Activated naive CD4-positive, alpha-beta T cell treated with anti-CD3 and anti-CD28 coated beads, Interleukin-2, amount 10 ng/mL, durations not matched to agents 7 days and 5 days (primary cell): ENCODE results near the gene BCCIP.

Experiments used
- CTCF ChIA-PET: fragments of 350-600 bp; sonication (Branson Sonifier 250); formaldehyde crosslinking; loops from one replicate; lab custom pipeline; 2021; ENCODE audit warnings: antibody characterized with exemption; lab: Charles Lee
- DNase-seq: peaks from one replicate; pipeline ENCODE4 v3.0.0-alpha.2; 2020
- H3K27ac Mint-ChIP-seq: one replicate; pipeline ENCODE4 v1.8.0; 2021; ENCODE audit warnings: mild to moderate bottlenecking, moderate library complexity, mixed read lengths
- H3K27me3 Mint-ChIP-seq: one replicate; pipeline ENCODE4 v1.8.0; 2021; ENCODE audit warnings: mild to moderate bottlenecking, mixed read lengths
- H3K36me3 Mint-ChIP-seq: one replicate; pipeline ENCODE4 v1.8.0; 2021; ENCODE audit warnings: mixed read lengths
- H3K4me1 Mint-ChIP-seq: one replicate; pipeline ENCODE4 v1.8.0; 2021; ENCODE audit warnings: mixed read lengths
- H3K4me3 Mint-ChIP-seq: one replicate; pipeline ENCODE4 v1.8.0; 2021; ENCODE audit warnings: mild to moderate bottlenecking, moderate library complexity, mixed read lengths
- H3K9me3 Mint-ChIP-seq: one replicate; pipeline ENCODE4 v1.8.0; 2021; ENCODE audit warnings: mixed read lengths

The BCCIP gene

GRCh38 chr10:125815764-125816163 lies 7.6 kb upstream of the BCCIP start:
- H3K36me3 Mint-ChIP-seq: peaks cover 21% of the 10 kb centered on the region
- no peaks in the 10 kb centered on the region for H3K9me3 Mint-ChIP-seq
- H3K4me3 Mint-ChIP-seq: no peak overlapping the region
- no peak for DNase-seq
- CTCF ChIA-PET: no interaction called here
- peaks cover 2% of the 10 kb centered on the region for H3K4me1 Mint-ChIP-seq
- H3K27me3 Mint-ChIP-seq: no peaks in the 10 kb centered on the region
- H3K27ac Mint-ChIP-seq: no peak overlapping the region

- DNase-seq: no peak
- CTCF ChIA-PET: no interaction called here
Measured at GRCh38 chr10:125816548-125816947, 6.8 kb upstream of the BCCIP start.

GRCh38 chr10:125817337-125817946 lies 5.9 kb upstream of the BCCIP start:
- CTCF ChIA-PET: no interaction called here

More at GRCh38 chr10:125816548-125816947, 6.8 kb upstream of the BCCIP start:
- Mint-ChIP-seq H3K36me3 (peaks cover 21% of the 10 kb centered on the region), H3K4me1 (peaks cover 10% of the 10 kb centered on the region), H3K27ac (no peak overlapping the region), H3K4me3 (no peak overlapping the region), H3K9me3 (no peaks in the 10 kb centered on the region), H3K27me3 (no peaks in the 10 kb centered on the region)

GRCh38 chr10:125820701-125821100 lies 2.6 kb upstream of the BCCIP start:
- CTCF ChIA-PET: no interaction called here
- H3K4me3 Mint-ChIP-seq: no peak overlapping the region
- peaks cover 2% of the 10 kb centered on the region for H3K36me3 Mint-ChIP-seq
- H3K27me3 Mint-ChIP-seq: no peaks in the 10 kb centered on the region
- DNase-seq: no peak
- no peaks in the 10 kb centered on the region for H3K9me3 Mint-ChIP-seq
- peaks cover 21% of the 10 kb centered on the region for H3K4me1 Mint-ChIP-seq
- no peak overlapping the region for H3K27ac Mint-ChIP-seq

More at GRCh38 chr10:125817337-125817946, 5.9 kb upstream of the BCCIP start:
- DNase-seq: no peak
- no peak overlapping the region for H3K27ac Mint-ChIP-seq
- H3K4me3 Mint-ChIP-seq: no peak overlapping the region
- peaks cover 17% of the 10 kb centered on the region for H3K36me3 Mint-ChIP-seq
- H3K4me1 Mint-ChIP-seq: peaks cover 15% of the 10 kb centered on the region
- H3K9me3 Mint-ChIP-seq: no peaks in the 10 kb centered on the region
- no peaks in the 10 kb centered on the region for H3K27me3 Mint-ChIP-seq

- peak; percentile 34 for DNase-seq
- Mint-ChIP-seq H3K27ac (no peak overlapping the region), H3K4me3 (no peak overlapping the region), H3K9me3 (no peaks in the 10 kb centered on the region), H3K4me1 (peaks cover 30% of the 10 kb centered on the region), H3K36me3 (peaks cover 17% of the 10 kb centered on the region), H3K27me3 (no peaks in the 10 kb centered on the region)
- CTCF ChIA-PET: no interaction called here
Measured at GRCh38 chr10:125823663-125824251, 411 bp downstream of the BCCIP start.

- H3K4me1 Mint-ChIP-seq: peaks cover 30% of the 10 kb centered on the region
- H3K27ac Mint-ChIP-seq: no peak overlapping the region
- no peak overlapping the region for H3K4me3 Mint-ChIP-seq
- CTCF ChIA-PET: no interaction called here
- DNase-seq: no peak
- no peaks in the 10 kb centered on the region for H3K27me3 Mint-ChIP-seq
- peaks cover 25% of the 10 kb centered on the region for H3K36me3 Mint-ChIP-seq
- no peaks in the 10 kb centered on the region for H3K9me3 Mint-ChIP-seq
Measured at GRCh38 chr10:125824736-125825135, 1.4 kb downstream of the BCCIP start.

GRCh38 chr10:125827133-125827532 lies 3.8 kb downstream of the BCCIP start:
- no peak overlapping the region for H3K27ac Mint-ChIP-seq
- no peak for DNase-seq
- H3K36me3 Mint-ChIP-seq: peaks cover 35% of the 10 kb centered on the region
- CTCF ChIA-PET: interaction anchor here (0.9 kb wide), 1 partner anchor 13 kb away, joined by 4 read pairs; no protein-coding TSS in a partner anchor
- H3K4me3 Mint-ChIP-seq: no peak overlapping the region
- H3K9me3 Mint-ChIP-seq: no peaks in the 10 kb centered on the region
- H3K4me1 Mint-ChIP-seq: peaks cover 14% of the 10 kb centered on the region
- no peaks in the 10 kb centered on the region for H3K27me3 Mint-ChIP-seq

- no peak for DNase-seq
- no peak overlapping the region for H3K27ac Mint-ChIP-seq
- H3K4me3 Mint-ChIP-seq: no peak overlapping the region
- H3K4me1 Mint-ChIP-seq: peaks cover 14% of the 10 kb centered on the region
- no peaks in the 10 kb centered on the region for H3K27me3 Mint-ChIP-seq
- H3K9me3 Mint-ChIP-seq: no peaks in the 10 kb centered on the region
- peaks cover 38% of the 10 kb centered on the region for H3K36me3 Mint-ChIP-seq
- CTCF ChIA-PET: no interaction called here
Measured at GRCh38 chr10:125828311-125828710, 5.0 kb downstream of the BCCIP start.

GRCh38 chr10:125836746-125837145 lies 13.4 kb downstream of the BCCIP start:
- H3K9me3 Mint-ChIP-seq: no peaks in the 10 kb centered on the region
- H3K36me3 Mint-ChIP-seq: peaks cover 37% of the 10 kb centered on the region
- H3K4me1 Mint-ChIP-seq: no peaks in the 10 kb centered on the region
- DNase-seq: no peak
- H3K27me3 Mint-ChIP-seq: no peaks in the 10 kb centered on the region
- no peak overlapping the region for H3K4me3 Mint-ChIP-seq
- CTCF ChIA-PET: no interaction called here
- H3K27ac Mint-ChIP-seq: no peak overlapping the region

- DNase-seq: no peak
- no peaks in the 10 kb centered on the region for H3K27me3 Mint-ChIP-seq
- no peaks in the 10 kb centered on the region for H3K4me1 Mint-ChIP-seq
- peaks cover 33% of the 10 kb centered on the region for H3K36me3 Mint-ChIP-seq
- no peaks in the 10 kb centered on the region for H3K9me3 Mint-ChIP-seq
- H3K27ac Mint-ChIP-seq: no peak overlapping the region
- CTCF ChIA-PET: no interaction called here
- no peak overlapping the region for H3K4me3 Mint-ChIP-seq
Measured at GRCh38 chr10:125838802-125839575, 15.6 kb downstream of the BCCIP start.

- Mint-ChIP-seq H3K4me1 (no peaks in the 10 kb centered on the region), H3K4me3 (no peak overlapping the region), H3K36me3 (peaks cover 29% of the 10 kb centered on the region), H3K27ac (no peak overlapping the region), H3K9me3 (no peaks in the 10 kb centered on the region), H3K27me3 (no peaks in the 10 kb centered on the region)
- DNase-seq: no peak
- CTCF ChIA-PET: interaction anchor here (0.6 to 0.7 kb wide), 2 partner anchors 14 to 390 kb away, joined by 3 to 4 read pairs; no protein-coding TSS in a partner anchor
Measured at GRCh38 chr10:125840406-125840805, 17.1 kb downstream of the BCCIP start.

- no peak overlapping the region for H3K4me3 Mint-ChIP-seq
- H3K4me1 Mint-ChIP-seq: no peaks in the 10 kb centered on the region
- CTCF ChIA-PET: interaction anchor here (0.6 to 0.7 kb wide), 2 partner anchors 14 to 390 kb away, joined by 3 to 4 read pairs; no protein-coding TSS in a partner anchor
- no peak overlapping the region for H3K27ac Mint-ChIP-seq
- DNase-seq: no peak
- no peaks in the 10 kb centered on the region for H3K27me3 Mint-ChIP-seq
- H3K36me3 Mint-ChIP-seq: peaks cover 24% of the 10 kb centered on the region
- no peaks in the 10 kb centered on the region for H3K9me3 Mint-ChIP-seq
Measured at GRCh38 chr10:125840955-125841354, 17.6 kb downstream of the BCCIP start.

GRCh38 chr10:125843603-125844329 lies 20.4 kb downstream of the BCCIP start:
- peaks cover 12% of the 10 kb centered on the region for H3K36me3 Mint-ChIP-seq
- H3K4me1 Mint-ChIP-seq: no peaks in the 10 kb centered on the region
- no peak overlapping the region for H3K4me3 Mint-ChIP-seq
- no peaks in the 10 kb centered on the region for H3K27me3 Mint-ChIP-seq
- H3K27ac Mint-ChIP-seq: no peak overlapping the region
- CTCF ChIA-PET: no interaction called here
- H3K9me3 Mint-ChIP-seq: no peaks in the 10 kb centered on the region
- DNase-seq: no peak

GRCh38 chr10:125844751-125845221 lies 21.4 kb downstream of the BCCIP start:
- Mint-ChIP-seq H3K36me3 (peaks cover 13% of the 10 kb centered on the region), H3K4me3 (no peak overlapping the region), H3K4me1 (no peaks in the 10 kb centered on the region), H3K27ac (no peak overlapping the region), H3K9me3 (no peaks in the 10 kb centered on the region), H3K27me3 (no peaks in the 10 kb centered on the region)
- no peak for DNase-seq
- CTCF ChIA-PET: no interaction called here
